ENCODE results near the gene CMKLR1.

DNA sequence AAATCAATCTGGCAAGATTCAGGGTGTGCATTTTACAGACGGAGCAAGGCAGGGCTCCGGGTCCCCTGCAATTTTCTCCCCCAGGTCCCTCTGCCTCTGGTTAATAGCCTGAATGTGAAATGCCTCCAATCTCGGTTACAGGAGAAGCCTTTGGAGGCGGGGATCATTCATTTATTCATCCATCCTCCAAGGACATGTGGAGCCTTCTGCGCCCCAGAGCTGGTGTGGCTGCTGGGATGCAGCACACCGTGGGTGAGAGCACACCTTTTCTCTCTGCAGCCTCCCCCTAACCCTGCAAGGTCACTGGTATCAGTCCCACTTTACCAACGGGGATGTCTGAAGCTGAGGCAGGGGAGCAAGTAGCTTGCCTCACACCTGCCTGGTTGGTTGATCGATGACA lies 35.4 kb downstream of the CMKLR1 start:
- TF ChIP-seq, protein P1, sequence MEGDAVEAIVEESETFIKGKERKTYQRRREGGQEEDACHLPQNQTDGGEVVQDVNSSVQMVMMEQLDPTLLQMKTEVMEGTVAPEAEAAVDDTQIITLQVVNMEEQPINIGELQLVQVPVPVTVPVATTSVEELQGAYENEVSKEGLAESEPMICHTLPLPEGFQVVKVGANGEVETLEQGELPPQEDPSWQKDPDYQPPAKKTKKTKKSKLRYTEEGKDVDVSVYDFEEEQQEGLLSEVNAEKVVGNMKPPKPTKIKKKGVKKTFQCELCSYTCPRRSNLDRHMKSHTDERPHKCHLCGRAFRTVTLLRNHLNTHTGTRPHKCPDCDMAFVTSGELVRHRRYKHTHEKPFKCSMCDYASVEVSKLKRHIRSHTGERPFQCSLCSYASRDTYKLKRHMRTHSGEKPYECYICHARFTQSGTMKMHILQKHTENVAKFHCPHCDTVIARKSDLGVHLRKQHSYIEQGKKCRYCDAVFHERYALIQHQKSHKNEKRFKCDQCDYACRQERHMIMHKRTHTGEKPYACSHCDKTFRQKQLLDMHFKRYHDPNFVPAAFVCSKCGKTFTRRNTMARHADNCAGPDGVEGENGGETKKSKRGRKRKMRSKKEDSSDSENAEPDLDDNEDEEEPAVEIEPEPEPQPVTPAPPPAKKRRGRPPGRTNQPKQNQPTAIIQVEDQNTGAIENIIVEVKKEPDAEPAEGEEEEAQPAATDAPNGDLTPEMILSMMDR (IDR thresholded peaks at IDR 0.05): no peak
- TF ChIP-seq POLR2AphosphoS5 (IDR thresholded peaks at IDR 0.05) (no peak), EP300 (IDR thresholded peaks at IDR 0.05) (no peak)

Measured in gastroesophageal sphincter (tissue), 3 donors.